Measurements from ENCODE around the gene ADGRL4.

Gene ADGRL4

GRCh38 chr1:79042117-79042516, 35.6 kb upstream of the ADGRL4 start:
- no peak for DNase-seq (ENCODE audit: extremely low spot score)
- ChIA-PET CTCF (no interaction called here), POLR2A (no interaction called here)
- TF ChIP-seq TARDBP (IDR thresholded peaks at IDR 0.05) (no peak), HDGF (IDR thresholded peaks at IDR 0.05; ENCODE audit: borderline replicate concordance) (no peak), BHLHE40 (IDR thresholded peaks at IDR 0.05; ENCODE audit: borderline replicate concordance) (no peak), ARNT (IDR thresholded peaks at IDR 0.05) (no peak), ZNF384 (IDR thresholded peaks at IDR 0.05) (no peak)

GRCh38 chr1:79041666-79042065, 35.1 kb upstream of the ADGRL4 start:
- POLR2A ChIA-PET: no interaction called here
- CTCF ChIA-PET: no interaction called here
- no peak for DNase-seq (ENCODE audit: extremely low spot score)
- TF ChIP-seq NFRKB (IDR thresholded peaks at IDR 0.05) (no peak), ZNF384 (IDR thresholded peaks at IDR 0.05) (no peak), FOXM1 (IDR thresholded peaks at IDR 0.05; ENCODE audit: borderline replicate concordance) (no peak), TARDBP (IDR thresholded peaks at IDR 0.05) (no peak), HDGF (IDR thresholded peaks at IDR 0.05; ENCODE audit: borderline replicate concordance) (no peak), LEF1 (IDR thresholded peaks at IDR 0.05; ENCODE audit: borderline replicate concordance) (no peak), SUZ12 (IDR thresholded peaks at IDR 0.05) (no peak), SP1 (IDR thresholded peaks at IDR 0.05) (no peak), ELF4 (IDR thresholded peaks at IDR 0.05) (no peak), FOXA1 (IDR thresholded peaks at IDR 0.05) (no peak), FOXK2 (IDR thresholded peaks at IDR 0.05) (no peak), L3MBTL2 (conservative IDR thresholded peaks at IDR 0.05) (no peak), BHLHE40 (IDR thresholded peaks at IDR 0.05; ENCODE audit: borderline replicate concordance) (no peak), ARNT (IDR thresholded peaks at IDR 0.05) (no peak)

- CTCF ChIA-PET: interaction anchor here (0.7 kb wide), 1 partner anchor 128 kb away, joined by 3 read pairs; no protein-coding TSS in a partner anchor
- POLR2A ChIA-PET: no interaction called here
- TF ChIP-seq FOXK2 (IDR thresholded peaks at IDR 0.05) (no peak), PKNOX1 (IDR thresholded peaks at IDR 0.05) (0 out of 2 replicates have a peak, but pooled peaks have one; percentile 13), SUZ12 (IDR thresholded peaks at IDR 0.05) (no peak), CTBP1 (IDR thresholded peaks at IDR 0.05; ENCODE audit: borderline replicate concordance) (no peak), ELF4 (IDR thresholded peaks at IDR 0.05) (no peak), LEF1 (IDR thresholded peaks at IDR 0.05; ENCODE audit: borderline replicate concordance) (no peak), SP1 (IDR thresholded peaks at IDR 0.05) (no peak)
- DNase-seq (ENCODE audit: extremely low spot score): no peak
These were observed 34.0 kb upstream of the ADGRL4 start for GRCh38 chr1:79040424-79041082.

GRCh38 chr1:79037085-79037484, 30.6 kb upstream of the ADGRL4 start:
- ChIA-PET POLR2A (no interaction called here), CTCF (no interaction called here)
- DNase-seq (ENCODE audit: extremely low spot score): no peak
- TF ChIP-seq PKNOX1 (IDR thresholded peaks at IDR 0.05) (no peak), BHLHE40 (IDR thresholded peaks at IDR 0.05; ENCODE audit: borderline replicate concordance) (no peak), LEF1 (IDR thresholded peaks at IDR 0.05; ENCODE audit: borderline replicate concordance) (no peak), NFRKB (IDR thresholded peaks at IDR 0.05) (no peak), TARDBP (IDR thresholded peaks at IDR 0.05) (no peak), CTBP1 (IDR thresholded peaks at IDR 0.05; ENCODE audit: borderline replicate concordance) (no peak), FOXA1 (IDR thresholded peaks at IDR 0.05) (no peak), FOXK2 (IDR thresholded peaks at IDR 0.05) (no peak), FOXM1 (IDR thresholded peaks at IDR 0.05; ENCODE audit: borderline replicate concordance) (no peak)

- no peak for TF ChIP-seq ELF4 (IDR thresholded peaks at IDR 0.05)
- POLR2A ChIA-PET: no interaction called here
- CTCF ChIA-PET: no interaction called here
- DNase-seq (ENCODE audit: extremely low spot score): no peak
These were observed 6.0 kb upstream of the ADGRL4 start for GRCh38 chr1:79012500-79012899.

GRCh38 chr1:79010589-79010988, 4.1 kb upstream of the ADGRL4 start:
- no peak for TF ChIP-seq SUZ12 (IDR thresholded peaks at IDR 0.05)
- TF ChIP-seq FOXK2 (IDR thresholded peaks at IDR 0.05): no peak
- POLR2A ChIA-PET: no interaction called here
- CTCF ChIA-PET: no interaction called here
- DNase-seq (ENCODE audit: extremely low spot score): no peak

- no peak for DNase-seq (ENCODE audit: extremely low spot score)
- ChIA-PET CTCF (no interaction called here), POLR2A (no interaction called here)
- TF ChIP-seq LEF1 (IDR thresholded peaks at IDR 0.05; ENCODE audit: borderline replicate concordance) (no peak), NFRKB (IDR thresholded peaks at IDR 0.05) (no peak), CTBP1 (IDR thresholded peaks at IDR 0.05; ENCODE audit: borderline replicate concordance) (no peak), FOXM1 (IDR thresholded peaks at IDR 0.05; ENCODE audit: borderline replicate concordance) (no peak), ARNT (IDR thresholded peaks at IDR 0.05) (no peak), HDGF (IDR thresholded peaks at IDR 0.05; ENCODE audit: borderline replicate concordance) (no peak), SP1 (IDR thresholded peaks at IDR 0.05) (no peak), ELF4 (IDR thresholded peaks at IDR 0.05) (no peak), FOXK2 (IDR thresholded peaks at IDR 0.05) (no peak), L3MBTL2 (conservative IDR thresholded peaks at IDR 0.05) (no peak), PKNOX1 (IDR thresholded peaks at IDR 0.05) (no peak), BHLHE40 (IDR thresholded peaks at IDR 0.05; ENCODE audit: borderline replicate concordance) (no peak), FOXA1 (IDR thresholded peaks at IDR 0.05) (no peak), ZNF384 (IDR thresholded peaks at IDR 0.05) (no peak), TARDBP (IDR thresholded peaks at IDR 0.05) (no peak), SUZ12 (IDR thresholded peaks at IDR 0.05) (no peak)
These were observed 585 bp downstream of the ADGRL4 start for GRCh38 chr1:79005945-79006344.

Measured in HEK293T (cell line).